IMR-90 (cell line): ENCODE measurements around the gene FGD5.

Source experiments
- FOS ChIP-seq: fragments of 150-350 bp; IDR thresholded peaks from 2 replicates; pipeline ENCODE4 v1.6.1; 2016; ENCODE audit warnings: low read depth, low read length
- MAFK ChIP-seq: IDR thresholded peaks from 2 replicates; pipeline ENCODE4 v1.6.1; 2012; ENCODE audit warnings: low read depth, low read length, improper control_type of control experiment
- RFX5 ChIP-seq: IDR thresholded peaks from 2 replicates; pipeline ENCODE4 v1.8.0; 2012; ENCODE audit warnings: low read depth, mild to moderate bottlenecking, low read length, moderate library complexity
- SMC3 ChIP-seq: fragments of 150-350 bp; IDR thresholded peaks from 2 replicates; pipeline ENCODE4 v1.6.1; 2016; ENCODE audit warnings: low read depth, mild to moderate bottlenecking, antibody characterized with exemption, low read length, moderate library complexity
- TF ChIP-seq, protein P1 (sequence below): conservative IDR thresholded peaks from 2 replicates; pipeline ENCODE4 v1.5.1; 2012; ENCODE audit warnings: mild to moderate bottlenecking, low read depth, low read length, improper control_type of control experiment

DNA sequence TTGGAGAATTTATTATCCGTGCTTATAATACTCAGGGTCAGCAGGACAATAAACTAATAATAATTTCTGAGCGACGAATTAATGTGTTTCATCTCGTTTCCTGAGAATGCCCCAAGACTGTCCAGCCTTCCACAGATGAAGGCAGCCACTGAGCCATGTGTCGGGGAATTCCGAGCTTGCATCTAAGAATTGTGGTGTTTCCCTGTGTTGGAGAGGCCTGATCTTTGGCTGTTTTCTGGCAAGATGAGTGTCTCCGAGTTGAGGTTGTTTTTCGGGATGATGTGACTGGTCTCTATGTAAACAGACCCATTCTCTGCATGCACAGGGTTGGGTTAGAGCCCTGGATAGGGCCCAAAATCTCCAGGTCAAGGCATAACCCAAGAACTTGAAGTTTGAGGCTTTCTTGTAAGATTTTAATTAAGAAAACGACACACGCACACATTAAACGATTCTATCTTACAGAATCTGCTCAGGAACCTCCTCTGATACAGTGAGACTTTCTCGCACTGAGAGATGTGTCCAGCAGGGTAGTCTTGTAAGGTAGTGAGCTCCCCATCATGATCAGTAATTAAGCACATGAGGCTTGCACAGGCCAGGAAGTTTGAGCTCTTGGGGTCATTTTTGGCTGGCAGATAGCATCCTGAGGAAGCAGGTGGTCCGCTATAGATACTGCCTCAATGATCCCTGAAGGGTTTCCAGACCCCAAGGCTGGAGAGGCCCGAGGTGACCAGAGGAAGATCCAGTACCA is 14.4 kb downstream of the FGD5 start:
- TF ChIP-seq, protein P1, sequence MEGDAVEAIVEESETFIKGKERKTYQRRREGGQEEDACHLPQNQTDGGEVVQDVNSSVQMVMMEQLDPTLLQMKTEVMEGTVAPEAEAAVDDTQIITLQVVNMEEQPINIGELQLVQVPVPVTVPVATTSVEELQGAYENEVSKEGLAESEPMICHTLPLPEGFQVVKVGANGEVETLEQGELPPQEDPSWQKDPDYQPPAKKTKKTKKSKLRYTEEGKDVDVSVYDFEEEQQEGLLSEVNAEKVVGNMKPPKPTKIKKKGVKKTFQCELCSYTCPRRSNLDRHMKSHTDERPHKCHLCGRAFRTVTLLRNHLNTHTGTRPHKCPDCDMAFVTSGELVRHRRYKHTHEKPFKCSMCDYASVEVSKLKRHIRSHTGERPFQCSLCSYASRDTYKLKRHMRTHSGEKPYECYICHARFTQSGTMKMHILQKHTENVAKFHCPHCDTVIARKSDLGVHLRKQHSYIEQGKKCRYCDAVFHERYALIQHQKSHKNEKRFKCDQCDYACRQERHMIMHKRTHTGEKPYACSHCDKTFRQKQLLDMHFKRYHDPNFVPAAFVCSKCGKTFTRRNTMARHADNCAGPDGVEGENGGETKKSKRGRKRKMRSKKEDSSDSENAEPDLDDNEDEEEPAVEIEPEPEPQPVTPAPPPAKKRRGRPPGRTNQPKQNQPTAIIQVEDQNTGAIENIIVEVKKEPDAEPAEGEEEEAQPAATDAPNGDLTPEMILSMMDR: no peak
- no peak for TF ChIP-seq MAFK
- no peak for TF ChIP-seq FOS
- no peak for TF ChIP-seq RFX5
- no peak for TF ChIP-seq SMC3
